ENCODE results near the gene TOMM34. TPM values are rescaled to one million over a fixed set of nuclear protein-coding genes. Genes with fewer than 3 reads are reported as not detected.

The TOMM34 gene
- total and polyA plus RNA-seq, 9 of the 15 experiments (the other 6 are each of a cell fraction or from before 2014, with no cell fraction given), result 18.1 to 69.4 (median 41.7) TPM

GRCh38 chr20:44965651-44966029, 5.4 kb upstream of the TOMM34 start (continued):
- TF ChIP-seq CREB1 (IDR thresholded peaks at IDR 0.05) (no peak), CREB1 (CRISPR knock-in tag; IDR thresholded peaks at IDR 0.05) (no peak), CEBPG (CRISPR knock-in tag; IDR thresholded peaks at IDR 0.05) (no peak), CEBPG (tag; conservative IDR thresholded peaks at IDR 0.05 in 1 of 2, IDR thresholded peaks at IDR 0.05 in 1 of 2) (no peak), ZNF384 (IDR thresholded peaks at IDR 0.05; ENCODE audit: low read depth, low read length) (no peak), SIRT6 (IDR thresholded peaks at IDR 0.05; ENCODE audit: low read depth, low read length) (no peak), NFIC (IDR thresholded peaks at IDR 0.05) (no peak), ADNP (tag; IDR thresholded peaks at IDR 0.05) (peak; percentile 82), E2F5 (CRISPR knock-in tag; IDR thresholded peaks at IDR 0.05) (no peak), TSHZ1 (CRISPR knock-in tag; IDR thresholded peaks at IDR 0.05) (no peak), ZNF766 (CRISPR knock-in tag; conservative IDR thresholded peaks at IDR 0.05) (0 out of 2 replicates have a peak, but pooled peaks have one; percentile 40), SMAD3 (CRISPR knock-in tag; conservative IDR thresholded peaks at IDR 0.05) (no peak), KDM1A (IDR thresholded peaks at IDR 0.05) (peak; percentile 59 to 80; a peak in 3 of 4 replicates), XRCC5 (IDR thresholded peaks at IDR 0.05; ENCODE audit: low read depth, low read length) (no peak), CHD4 (IDR thresholded peaks at IDR 0.05; ENCODE audit: insufficient read depth, insufficient replicate concordance, low read depth, low read length, poor library complexity, severe bottlenecking) (no peak), ZNF589 (CRISPR knock-in tag; IDR thresholded peaks at IDR 0.05; ENCODE audit: low read depth) (0 out of 2 replicates have a peak, but pooled peaks have one; percentile 17), HDAC2 (IDR thresholded peaks at IDR 0.05) (0 out of 2 replicates have a peak, but pooled peaks have one; percentile 15), KHSRP (IDR thresholded peaks at IDR 0.05) (no peak), ZNF143 (CRISPR knock-in tag; IDR thresholded peaks at IDR 0.05) (no peak), ZBTB2 (IDR thresholded peaks at IDR 0.05) (no peak), KDM5B (IDR thresholded peaks at IDR 0.05; ENCODE audit: insufficient replicate concordance, low read depth, low read length) (no peak), GABPB1 (CRISPR knock-in tag; IDR thresholded peaks at IDR 0.05) (no peak)
- TF ChIP-seq, protein P1, sequence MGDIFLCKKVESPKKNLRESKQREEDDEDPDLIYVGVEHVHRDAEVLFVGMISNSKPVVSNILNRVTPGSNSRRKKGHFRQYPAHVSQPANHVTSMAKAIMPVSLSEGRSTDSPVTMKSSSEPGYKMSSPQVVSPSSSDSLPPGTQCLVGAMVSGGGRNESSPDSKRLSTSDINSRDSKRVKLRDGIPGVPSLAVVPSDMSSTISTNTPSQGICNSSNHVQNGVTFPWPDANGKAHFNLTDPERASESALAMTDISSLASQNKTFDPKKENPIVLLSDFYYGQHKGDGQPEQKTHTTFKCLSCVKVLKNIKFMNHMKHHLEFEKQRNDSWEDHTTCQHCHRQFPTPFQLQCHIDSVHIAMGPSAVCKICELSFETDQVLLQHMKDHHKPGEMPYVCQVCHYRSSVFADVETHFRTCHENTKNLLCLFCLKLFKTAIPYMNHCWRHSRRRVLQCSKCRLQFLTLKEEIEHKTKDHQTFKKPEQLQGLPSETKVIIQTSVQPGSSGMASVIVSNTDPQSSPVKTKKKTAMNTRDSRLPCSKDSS (IDR thresholded peaks at IDR 0.05; ENCODE audit: low read depth, partially characterized antibody), result no peak
